ENCODE results near the gene HOXA6.
A peak's percentile ranks its signal among the peaks of the same experiment; 100 is the strongest.

HOXA6 gene

GRCh38 chr7:27147199-27148030 lies at the start of gene HOXA6:
TSS of gene HOXA6 (minus strand) at chr7:27147774. CDS start at chr7:27147749, 25 bp downstream.
- peak; percentile 56 for DNase-seq

GRCh38 chr7:27196287-27196767 lies 48.8 kb upstream of the HOXA6 start:
- DNase-seq = peak; percentile 83

DNA sequence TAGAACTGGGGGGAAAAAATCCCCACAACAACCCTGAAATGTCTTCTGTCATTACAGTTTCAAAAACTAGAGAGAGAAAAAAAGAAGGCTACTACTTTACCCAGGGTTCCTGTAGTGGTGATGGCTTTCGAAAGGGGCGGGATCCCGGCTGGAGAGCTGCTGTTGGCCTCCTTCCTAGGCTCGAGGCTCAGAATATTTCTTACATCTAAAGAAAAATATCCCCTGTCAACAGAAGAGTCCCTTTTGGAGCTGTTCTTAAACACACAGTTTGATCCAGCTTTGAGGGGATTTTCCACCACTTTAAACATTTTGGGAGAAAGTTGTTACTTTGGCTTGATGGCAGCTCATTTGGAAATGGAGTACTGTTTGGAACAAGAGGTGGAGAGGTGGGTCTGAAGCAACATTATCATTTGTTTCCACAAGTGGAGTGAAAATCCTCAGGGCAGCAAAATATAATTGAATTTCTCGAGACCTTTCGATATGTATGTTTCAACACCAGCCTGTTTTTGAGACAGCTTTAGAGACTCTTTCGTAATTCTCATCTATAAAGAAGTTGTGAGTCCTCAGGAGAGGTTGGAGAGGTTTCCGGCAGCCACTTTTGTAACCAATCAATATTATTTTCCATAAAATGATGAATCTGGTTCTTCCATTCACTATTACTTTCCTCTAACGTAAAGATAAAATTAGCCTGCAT lies 47.3 kb upstream of the HOXA6 start:
- DNase-seq = no peak

DNA sequence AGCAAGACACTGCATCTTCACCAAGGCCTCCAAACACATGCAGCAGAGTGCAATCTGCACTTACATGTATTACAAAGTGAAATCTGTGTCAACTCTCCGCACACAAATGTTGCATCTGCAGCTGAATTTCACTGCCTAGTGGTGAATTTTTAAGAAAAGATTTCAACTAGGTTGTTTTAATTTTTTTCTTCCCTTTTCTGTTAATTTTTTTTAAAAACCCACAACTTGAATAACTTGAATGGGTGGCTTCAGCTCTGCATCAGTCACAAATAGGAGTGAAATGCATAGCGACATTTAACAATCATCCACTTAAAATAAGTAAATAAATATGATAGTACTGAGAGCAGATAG lies 46.4 kb upstream of the HOXA6 start:
- DNase-seq = no peak

DNA sequence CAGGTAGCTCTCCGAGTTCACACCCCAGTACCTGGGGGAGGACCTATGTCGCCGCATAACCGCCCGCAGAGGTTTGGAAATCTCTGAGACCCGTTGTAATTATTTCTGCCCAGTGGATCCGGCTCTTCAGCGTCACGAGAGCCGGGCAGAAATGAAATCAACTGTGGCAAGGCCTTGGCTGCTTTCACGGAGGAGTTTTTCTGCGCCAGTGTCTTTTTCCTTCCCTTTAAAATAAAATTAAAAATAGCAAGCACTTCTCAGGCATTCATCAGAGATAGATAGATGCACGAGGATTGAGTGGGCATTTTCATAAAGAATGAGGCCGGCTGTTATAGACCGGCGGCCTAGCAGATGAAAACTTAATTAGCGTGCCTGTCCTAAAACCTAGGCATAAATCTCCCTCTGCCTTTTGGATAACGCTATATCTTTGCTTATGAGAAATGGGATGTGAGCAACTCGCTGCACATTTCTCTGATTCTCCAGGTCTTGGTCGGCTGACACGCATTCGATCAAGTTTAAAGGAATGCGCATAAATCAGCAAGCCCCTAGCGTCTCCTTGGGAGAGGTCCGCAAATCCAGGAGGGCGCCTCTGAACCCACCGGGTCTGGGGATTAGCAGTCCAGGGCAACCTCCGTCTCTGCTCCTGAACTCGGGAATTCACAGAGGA lies 45.9 kb upstream of the HOXA6 start:
- DNase-seq = peak; percentile 69

DNA sequence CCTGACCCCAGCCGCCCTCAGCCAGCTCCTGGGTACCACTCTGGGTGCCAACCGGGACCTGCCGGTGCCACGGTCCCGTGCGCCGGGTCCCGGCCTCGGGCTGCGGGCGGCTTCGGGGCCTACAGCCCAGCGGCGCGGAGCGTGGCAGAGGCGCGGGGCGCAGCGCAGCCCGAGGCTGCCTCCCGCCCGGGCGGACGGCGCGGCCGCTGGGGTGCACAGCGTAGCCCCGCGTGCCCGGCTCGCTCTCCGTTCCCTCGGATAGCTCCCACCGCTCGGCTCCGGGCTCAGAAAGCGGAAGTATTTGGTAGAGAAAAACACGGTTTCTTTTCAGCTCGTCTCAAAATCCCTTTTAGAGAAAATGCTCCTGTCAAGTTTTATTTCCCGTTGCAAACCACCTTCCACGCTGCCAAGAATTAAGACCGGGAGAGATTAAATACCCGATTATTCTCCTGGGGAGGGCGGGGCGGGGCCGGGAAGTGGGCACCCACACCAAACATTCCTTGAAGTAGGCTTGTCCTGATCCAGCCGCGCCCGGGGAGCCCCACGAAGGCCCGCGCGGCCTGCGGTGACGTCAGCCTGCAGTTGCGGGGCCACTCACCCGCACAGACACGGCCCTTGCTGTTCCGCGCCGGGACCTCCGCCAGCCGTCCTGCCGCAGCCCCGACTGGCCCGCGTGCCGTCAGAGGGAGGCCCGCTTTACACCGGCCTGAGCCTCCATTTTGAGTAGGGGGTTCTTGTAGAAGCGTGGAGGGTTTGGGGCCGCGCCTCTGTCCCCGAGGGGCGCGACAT lies 45.2 kb upstream of the HOXA6 start:
- DNase-seq = peak; percentile 53

- DNase-seq = peak; percentile 66
Observed at GRCh38 chr7:27191833-27192545, 44.4 kb upstream of the HOXA6 start.

DNA sequence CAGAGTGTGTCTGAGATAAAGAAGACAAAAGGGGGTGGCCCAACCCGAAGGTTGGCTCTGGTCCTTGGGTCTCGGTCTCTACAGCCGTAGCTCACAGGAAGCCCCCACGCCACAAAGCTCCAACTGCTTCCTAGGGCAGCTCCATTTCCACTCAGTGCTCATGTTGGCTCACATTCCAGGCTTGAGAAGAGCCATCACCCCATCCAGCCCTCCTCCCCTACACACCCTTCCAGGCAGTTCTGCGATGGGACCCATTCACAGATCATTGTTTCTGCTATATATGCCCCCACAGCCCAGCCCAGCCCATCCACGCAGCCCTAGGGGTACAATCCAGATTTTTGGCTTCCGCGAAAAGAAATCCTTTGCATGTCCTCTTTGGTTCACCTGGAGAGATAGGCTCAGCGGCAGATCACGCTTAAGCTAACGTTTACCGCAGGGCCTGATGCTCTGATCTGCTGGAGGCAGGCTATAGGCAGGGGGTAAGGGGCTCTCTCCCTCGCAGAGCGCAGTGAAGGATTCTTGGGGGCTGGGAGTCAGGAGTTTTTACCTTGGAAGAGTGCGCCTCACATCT lies 43.7 kb upstream of the HOXA6 start:
- no peak for DNase-seq

GRCh38 chr7:27189997-27190748 lies 42.6 kb upstream of the HOXA6 start:
- DNase-seq = no peak

- DNase-seq = peak; percentile 66
Observed at GRCh38 chr7:27189295-27189996, 41.9 kb upstream of the HOXA6 start.

DNA sequence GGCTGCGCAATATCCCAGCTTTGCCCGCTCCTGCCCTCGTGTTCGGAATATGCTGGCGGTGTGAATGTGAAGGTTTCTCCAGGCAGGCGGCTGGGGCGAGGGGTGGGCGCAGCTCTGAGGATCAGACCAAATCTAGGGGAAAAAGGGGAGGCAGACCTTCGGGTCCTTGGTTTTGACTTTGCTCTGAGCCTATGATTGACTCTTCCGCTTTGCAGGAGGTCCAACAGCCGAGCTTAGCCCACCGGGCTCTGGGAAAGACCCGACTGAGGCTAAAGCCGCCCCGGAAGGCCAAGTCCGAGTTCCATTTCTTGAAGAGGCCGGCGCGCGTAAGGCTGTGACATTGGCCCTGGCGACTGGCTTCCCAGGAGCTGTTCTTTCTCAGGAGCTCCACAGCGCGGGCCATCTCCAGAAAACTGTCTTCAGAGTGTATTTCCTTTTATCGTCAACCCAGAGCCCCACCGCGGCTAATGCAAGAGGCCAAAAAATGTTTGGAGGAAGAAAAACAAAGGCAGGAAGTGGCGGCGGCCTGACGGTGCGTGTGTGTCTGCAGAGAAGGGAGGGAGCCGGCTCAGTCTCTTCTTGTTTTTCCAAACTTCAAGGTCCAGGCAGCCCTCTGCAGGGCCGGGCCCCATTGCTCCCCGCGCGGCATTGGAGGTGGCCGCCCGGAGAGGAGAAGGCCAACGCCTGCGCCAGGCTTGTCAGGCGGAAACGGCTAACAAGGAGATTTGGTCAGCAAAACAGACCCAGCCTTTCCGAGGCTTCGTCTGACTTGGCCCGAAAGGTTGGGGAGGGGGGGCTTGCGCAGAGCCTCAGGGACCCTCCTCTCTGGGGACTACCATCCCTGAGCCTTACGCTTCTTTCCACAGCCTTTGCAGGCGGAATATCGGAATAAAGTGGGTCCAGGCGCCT lies 41.1 kb upstream of the HOXA6 start:
- DNase-seq = peak; percentile 66

DNA sequence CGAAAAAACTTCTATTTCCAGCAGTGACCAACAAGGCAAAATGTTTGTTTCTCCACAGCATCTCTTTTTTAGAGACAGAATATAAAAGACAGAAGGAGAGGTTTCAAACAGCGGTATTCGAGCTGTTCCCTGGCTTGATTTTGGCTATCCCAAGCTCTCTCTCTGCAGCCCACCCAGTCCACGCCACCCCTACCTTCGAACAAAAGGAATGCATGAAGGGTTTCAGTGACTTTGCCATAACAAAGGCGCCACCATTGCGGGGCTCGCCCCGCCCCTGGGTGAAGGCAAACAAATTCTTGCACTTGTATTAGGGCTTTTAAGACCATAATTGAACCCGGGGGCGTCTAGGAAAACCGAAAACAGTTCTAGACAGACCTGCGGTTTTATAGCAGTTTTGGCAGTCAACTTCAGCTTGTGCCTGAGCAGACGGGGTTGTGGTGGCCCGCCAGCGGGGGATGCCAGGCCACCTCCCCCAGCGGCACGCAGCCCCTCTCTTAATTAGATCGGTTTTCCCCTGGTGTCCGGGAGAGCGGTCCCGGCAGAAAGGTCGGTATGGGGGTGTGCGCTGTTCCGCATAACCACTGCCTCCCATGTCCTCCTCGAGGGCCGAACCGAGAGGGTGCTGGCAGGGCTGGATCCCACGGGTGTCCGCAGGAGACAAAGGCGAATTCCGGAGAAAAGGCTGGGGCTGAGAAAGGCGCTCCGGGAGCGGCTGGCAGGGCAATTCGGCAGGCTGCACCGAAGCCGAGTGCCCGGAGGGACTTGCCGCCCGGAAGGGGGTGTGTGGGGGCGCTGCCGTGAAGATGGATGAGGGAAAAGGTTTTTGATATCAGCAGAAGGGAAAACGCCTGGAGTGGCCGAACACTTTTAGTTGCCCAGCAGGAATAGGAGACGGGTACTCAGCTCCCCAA lies 40.2 kb upstream of the HOXA6 start:
- DNase-seq = peak; percentile 64

DNA sequence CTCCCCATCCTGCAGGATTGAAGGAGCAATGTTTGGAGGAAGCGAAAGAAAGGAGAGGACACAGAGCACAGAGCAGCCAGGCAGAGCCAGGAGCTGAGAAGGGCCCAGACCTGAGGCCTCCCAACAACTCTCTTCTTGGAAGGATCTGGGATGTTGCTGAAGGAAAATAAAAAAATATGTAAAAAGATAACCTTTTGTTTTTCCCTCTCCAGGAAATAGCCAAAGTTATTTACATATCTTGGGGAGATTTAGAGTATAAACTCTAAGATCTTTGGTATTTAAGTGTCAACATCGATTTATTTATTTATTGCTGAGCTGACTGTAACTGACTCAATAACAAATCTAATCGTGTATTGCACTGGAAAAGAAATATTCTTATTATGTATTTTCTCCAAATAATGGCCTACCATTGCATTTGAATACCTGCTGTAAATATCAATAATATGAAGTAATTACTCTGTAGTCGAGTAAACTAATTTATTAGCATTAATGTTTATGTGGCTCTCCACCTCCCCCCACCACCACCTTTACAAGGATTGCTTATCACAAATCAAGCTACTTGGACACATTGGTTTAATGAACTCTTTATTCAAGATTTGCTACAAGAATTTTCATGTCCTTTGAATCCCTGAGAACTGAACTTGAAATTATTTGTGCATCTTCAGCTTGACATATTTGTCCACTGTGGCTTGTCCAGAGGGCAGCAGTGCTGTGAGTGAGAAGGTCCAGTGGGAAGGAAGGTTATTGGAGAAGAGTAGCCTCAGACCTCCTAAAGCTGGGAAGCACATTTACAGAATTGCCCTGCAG lies 39.3 kb upstream of the HOXA6 start:
- peak; percentile 43 for DNase-seq

GRCh38 chr7:27185854-27186667 lies 38.5 kb upstream of the HOXA6 start:
- DNase-seq = peak; percentile 62

DNA sequence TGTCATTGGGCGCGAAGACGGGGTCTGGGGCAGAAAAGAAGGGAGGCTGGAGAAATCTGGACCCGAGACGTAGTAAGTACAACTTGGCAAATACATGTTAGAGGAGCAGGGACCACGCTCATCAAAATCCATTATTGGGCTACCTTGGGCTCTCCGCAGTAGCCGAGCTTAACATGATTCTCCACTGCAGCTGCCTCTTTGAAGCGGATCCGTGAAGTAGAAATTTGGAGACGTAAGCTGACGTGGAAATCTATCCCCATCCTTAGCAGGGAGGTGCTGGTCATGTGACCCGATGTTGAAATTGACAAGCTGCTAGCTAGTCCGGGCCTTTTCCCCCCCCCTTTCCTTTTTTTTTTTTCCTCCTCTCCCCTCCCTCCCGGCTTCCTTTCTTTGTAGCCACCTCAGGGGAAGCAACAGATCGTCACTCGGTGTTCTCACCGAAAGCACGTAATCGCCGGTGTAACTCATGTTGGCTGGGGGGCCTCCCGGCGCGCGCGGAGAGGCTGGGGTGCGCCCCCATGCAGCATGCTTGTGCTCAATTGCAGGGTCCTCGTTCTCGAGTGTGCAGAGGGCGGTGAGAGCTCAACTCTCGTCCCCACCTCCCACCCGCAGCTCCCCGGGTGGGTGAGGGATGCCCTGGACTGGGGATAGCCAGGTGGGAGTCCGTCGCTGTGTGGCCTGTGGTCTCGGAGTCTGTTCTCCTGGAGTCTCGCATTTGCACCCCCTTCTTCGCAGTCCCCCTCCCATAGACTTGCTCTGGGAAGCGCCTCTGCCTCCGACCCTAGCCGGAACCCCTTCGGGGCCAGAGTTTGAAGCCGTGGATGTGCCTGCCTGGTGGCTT lies 37.7 kb upstream of the HOXA6 start, which contains the start of gene HOXA11:
HOXA11 (minus strand) TSS at position 220 of the 841 bp plus-strand sequence; CDS start at position 132, 88 bp downstream.
- peak; percentile 57 for DNase-seq

Measured in retina (tissue), 1 donor.